Transverse colon (tissue), 4 donors: ENCODE measurements around the gene FRYL.

Experiments
- CTCF ChIP-seq, 5 experiments: fragments of 200-600 bp in 3 of 5; fragments of 450-650 bp in 2 of 5; sonication (generic) in 3 of 5; IDR thresholded peaks; 1 replicate in 2 of 5; 2 replicates in 3 of 5; pipeline ENCODE4 v1.5.1; 2016 to 2017; ENCODE audit warnings: antibody characterized with exemption in 5 of 5, inconsistent platforms in 3 of 5, mild to moderate bottlenecking in 2 of 5, moderate library complexity in 1 of 5
- EP300 ChIP-seq: sonication (generic); formaldehyde crosslinking; IDR thresholded peaks from one replicate; pipeline ENCODE4 v1.6.1; 2017; ENCODE audit warnings: antibody characterized with exemption, low read depth
- POLR2A ChIP-seq: fragments of 450-650 bp; IDR thresholded peaks from one replicate; pipeline ENCODE4 v1.6.1; 2016; ENCODE audit warnings: antibody characterized with exemption, mild to moderate bottlenecking, moderate library complexity
- POLR2AphosphoS5 ChIP-seq, 3 donors: sonication (generic); formaldehyde crosslinking; IDR thresholded peaks; one replicate each; pipeline ENCODE4 v1.6.1; 2016; ENCODE audit warnings: antibody characterized with exemption in 3 of 3

GRCh38 chr4:48481581-48481980 lies 298.5 kb downstream of the FRYL start:
- TF ChIP-seq CTCF (IDR thresholded peaks at IDR 0.05), result no peak
- TF ChIP-seq POLR2AphosphoS5 (IDR thresholded peaks at IDR 0.05), result no peak
- TF ChIP-seq POLR2A, result no peak
- no peak for TF ChIP-seq EP300
